GM19025 (cell line): ENCODE results near the gene CELF1.

Experiments
- ATAC-seq: cut with Tn5 transposase; IDR thresholded peaks from one replicate; pipeline ENCODE4 v1.9.1; 2021; ENCODE audit warnings: mild to moderate bottlenecking, low read depth, moderate library complexity; ENCODE audit not compliant: unreplicated experiment

The CELF1 gene

DNA sequence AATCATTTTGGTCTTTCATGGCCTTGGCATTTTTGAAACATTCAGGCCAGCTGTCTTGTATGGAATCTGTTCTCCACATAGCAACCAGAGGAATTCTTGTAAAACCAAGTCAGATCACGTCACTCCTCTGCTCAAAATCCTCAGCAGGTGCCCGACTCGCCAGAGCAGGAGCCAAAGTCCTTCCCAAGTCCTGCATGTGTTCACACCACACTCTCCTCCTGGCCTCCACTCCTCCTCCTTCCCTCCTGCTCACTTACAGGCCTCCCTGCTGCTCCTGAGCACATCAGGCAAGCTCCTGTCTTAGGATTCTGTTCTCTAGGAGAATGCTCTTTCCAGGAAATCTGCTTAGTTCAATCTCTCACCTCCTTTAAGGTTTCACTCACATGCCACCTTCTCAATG, 119.8 kb downstream of the CELF1 start:
- ATAC-seq = no peak

DNA sequence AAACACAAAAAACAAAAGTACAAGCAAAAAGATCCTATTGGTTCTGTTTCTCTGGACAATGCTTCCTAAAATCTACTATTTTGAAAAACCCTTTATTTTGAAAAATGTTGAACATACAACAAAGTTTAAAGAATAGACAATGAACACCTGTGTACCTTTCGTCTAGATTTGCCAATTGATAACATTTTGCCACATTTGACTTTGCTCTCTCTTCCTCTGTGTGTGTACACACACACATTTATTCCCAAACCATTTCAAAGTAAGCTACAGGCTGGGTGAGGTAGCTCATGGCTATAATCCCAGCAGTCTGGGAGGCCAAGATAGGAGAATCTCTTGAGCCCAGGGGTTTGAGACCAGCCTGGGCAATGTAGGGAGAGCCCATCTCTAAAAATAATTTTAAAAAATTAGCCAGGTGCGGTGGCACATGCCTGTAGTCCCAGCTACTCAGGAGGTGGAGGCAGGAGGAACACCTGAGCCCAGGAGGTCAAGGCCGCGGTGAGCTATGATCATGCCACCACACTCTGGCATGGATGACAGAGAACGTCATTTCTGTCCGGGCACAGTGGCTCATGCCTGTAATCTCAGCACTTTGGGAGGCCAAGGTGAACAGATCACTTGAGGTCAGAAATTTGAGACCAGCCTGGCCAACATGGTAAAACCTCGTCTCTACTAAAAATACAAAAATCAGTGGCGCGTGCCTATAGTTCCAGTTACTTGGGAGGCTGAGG, 121.4 kb downstream of the CELF1 start:
- no peak for ATAC-seq

- ATAC-seq = no peak
Observed at GRCh38 chr11:47430524-47430923, 122.4 kb downstream of the CELF1 start.

DNA sequence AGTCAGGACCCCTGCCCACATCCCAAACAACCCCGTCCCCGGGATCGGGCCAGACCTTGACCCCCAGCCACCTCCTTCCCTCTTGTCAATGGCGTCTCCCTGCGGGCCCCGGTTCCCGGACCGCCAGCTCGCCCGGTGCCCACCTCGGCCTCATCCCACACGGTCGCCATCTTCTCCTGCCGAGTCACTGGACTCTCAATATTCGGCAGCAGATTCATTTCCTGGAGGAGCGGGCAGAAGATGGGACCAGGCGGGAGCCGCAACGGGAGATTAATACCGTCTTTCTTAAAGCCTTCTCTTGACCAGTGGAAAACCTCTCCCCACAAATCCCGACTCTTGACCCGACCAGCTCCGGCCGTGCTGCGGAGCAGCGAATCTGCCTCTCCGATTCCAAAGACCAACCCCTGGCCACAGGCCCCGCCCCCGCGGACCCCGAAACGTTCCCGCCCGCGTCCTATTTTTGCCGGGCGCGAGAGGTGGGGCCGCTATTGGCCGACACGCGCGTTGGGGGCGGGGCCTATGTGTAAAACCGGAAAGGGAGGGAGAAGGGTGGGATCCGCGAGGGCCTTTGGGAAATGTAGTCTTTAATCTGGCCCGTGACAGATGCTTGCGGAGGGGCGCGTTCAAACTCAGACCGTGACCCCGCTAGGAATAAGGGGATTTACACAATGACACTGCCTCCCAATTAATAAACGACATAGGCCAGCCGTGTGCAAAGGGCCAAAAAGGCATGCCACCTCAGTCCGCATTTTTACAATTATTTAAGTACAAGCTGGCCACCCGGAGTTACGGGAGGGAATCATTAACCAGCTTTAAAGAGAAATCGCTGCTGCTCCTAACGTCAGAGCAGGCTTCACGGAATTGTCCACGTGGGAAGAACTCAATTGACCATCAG, 126.6 kb downstream of the CELF1 start, which contains the start of gene PSMC3:
Gene PSMC3, minus strand, starts transcription at position 378 of the 895 bp plus-strand sequence. Its CDS starts 160 bp downstream, at position 218.
- peak; percentile 94 for ATAC-seq

DNA sequence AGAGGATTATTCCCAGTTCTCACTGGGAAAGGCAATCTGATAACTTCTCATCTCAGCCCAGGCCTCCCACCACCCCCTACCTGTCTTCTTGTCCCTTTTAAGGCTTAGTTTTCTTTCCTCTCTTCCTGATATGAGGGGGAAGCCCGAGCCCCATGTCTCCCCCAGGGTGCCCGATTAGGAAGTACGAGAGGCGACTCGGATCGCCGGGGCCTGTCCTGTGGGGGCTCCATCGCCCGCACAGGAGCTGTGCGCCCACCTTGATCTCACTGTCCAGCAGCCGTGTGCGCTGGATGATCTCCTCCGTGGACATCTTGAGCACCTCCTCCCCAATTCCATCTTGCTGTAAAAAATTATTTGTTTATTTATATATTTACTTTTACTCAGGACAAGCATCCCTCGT, 127.3 kb downstream of the CELF1 start:
- no peak for ATAC-seq

- no peak for ATAC-seq
Observed at GRCh38 chr11:47418454-47419259, 134.3 kb downstream of the CELF1 start.

- ATAC-seq = no peak
Observed at GRCh38 chr11:47417712-47418111, 135.2 kb downstream of the CELF1 start.

DNA sequence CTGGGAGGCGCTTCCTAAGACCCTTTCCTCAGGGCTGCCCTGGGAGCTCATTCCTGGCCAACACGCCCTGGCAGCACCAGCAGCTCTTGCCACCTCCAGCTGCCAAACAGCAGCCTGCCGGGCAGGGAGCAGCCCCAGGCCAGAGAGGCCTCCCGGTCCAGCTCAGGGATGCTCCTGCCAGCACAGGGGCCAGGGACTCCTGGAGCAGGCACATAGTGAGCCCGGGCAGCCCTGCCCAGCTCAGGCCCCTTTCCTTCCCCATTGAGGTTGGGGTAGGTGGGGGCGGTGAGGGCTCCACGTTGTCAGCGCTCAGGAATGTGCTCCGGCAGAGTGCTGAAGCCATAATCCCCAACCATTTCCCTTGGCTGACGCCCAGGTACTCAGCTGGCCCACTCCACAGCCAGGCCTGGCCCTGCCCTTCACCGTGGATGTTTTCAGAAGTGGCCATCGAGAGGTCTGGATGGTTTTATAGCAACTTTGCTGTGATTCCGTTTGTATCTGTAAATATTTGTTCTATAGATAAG, 136.9 kb downstream of the CELF1 start:
- ATAC-seq = no peak
